ENCODE results near the gene E2F8.

DNA sequence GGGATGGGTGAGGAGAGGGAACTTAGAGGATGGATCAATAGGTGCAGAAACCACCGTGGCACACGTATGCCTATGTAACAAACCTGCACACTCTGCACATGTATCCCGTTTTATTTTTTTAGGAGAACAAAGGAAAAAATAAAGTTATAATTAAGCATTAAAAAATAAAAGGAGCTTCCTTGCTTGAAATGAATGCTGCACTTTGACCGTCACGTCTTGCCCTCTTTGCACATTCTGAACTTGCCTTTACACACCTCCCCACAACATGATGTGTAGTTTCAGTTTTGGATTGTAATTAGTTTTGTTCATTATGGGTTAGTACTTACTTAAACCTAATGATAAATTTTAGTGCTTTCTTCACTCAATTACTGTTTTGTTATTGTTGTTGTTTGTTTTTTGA is 35.9 kb downstream of the E2F8 start:
- TF ChIP-seq CTCF (IDR thresholded peaks at IDR 0.05) = no peak
- no peak for TF ChIP-seq POLR2A (IDR thresholded peaks at IDR 0.05)
